Endothelial cell of umbilical vein (primary cell): ENCODE measurements around the gene MYD88. TPM values are rescaled to one million over a fixed set of nuclear protein-coding genes. Genes with fewer than 3 reads are reported as not detected.

Source experiments
- BruUV-seq: library from RNA; stranded (reverse); fragments of 400-500 nt; replicated peaks from 2 replicates; lab custom pipeline; 2021; lab: Mats Ljungman, UMichigan
- CTCF ChIA-PET: fragments of 300-600, 350-600 bp; sonication (Branson Sonifier 250); formaldehyde crosslinking; loops from one replicate; lab custom pipeline; 2021; ENCODE audit warnings: antibody characterized with exemption, inconsistent platforms; lab: Charles Lee
- POLR2A ChIA-PET: fragments of 300-600, 350-600 bp; sonication (Branson Sonifier 250); formaldehyde crosslinking; loops from one replicate; lab custom pipeline; 2021; ENCODE audit warnings: antibody characterized with exemption, inconsistent platforms; lab: Charles Lee
- DNase-seq: peaks from one replicate; pipeline ENCODE4 v3.0.0-alpha.2; 2011; ENCODE audit warnings: low read depth, low spot score
- FAIRE-seq: peaks from 2 replicates; lab custom pipeline; 2011; peaks lifted over from hg19 to GRCh38; lab: Jason Lieb, UNC
- H2AFZ ChIP-seq: 2 replicates; pipeline ENCODE4 v1.6.0; 2012; ENCODE audit warnings: low read depth, low read length, control low read depth, inconsistent platforms
- H3K27ac ChIP-seq: 2 replicates; pipeline ENCODE4 v1.5.1; 2011; ENCODE audit warnings: low read depth, mild to moderate bottlenecking, control low read depth, low read length, moderate library complexity; ENCODE audit not compliant: insufficient read depth
- H3K27me3 ChIP-seq, 2 experiments: 2 replicates each; pipeline versions ENCODE4 v1.6.0 to v1.6.1; 2011; ENCODE audit warnings: low read length in 2 of 2, mixed read lengths in 1 of 2; ENCODE audit not compliant: control insufficient read depth in 2 of 2, insufficient read depth in 2 of 2
- H3K36me3 ChIP-seq, 2 experiments: 2 replicates in 1 of 2; 3 replicates in 1 of 2; pipeline ENCODE4 v1.5.1; 2011; ENCODE audit warnings: low read length in 2 of 2, mild to moderate bottlenecking in 1 of 2, moderate library complexity in 1 of 2; ENCODE audit not compliant: control insufficient read depth in 2 of 2, insufficient read depth in 2 of 2; ENCODE audit errors: extremely low read depth in 1 of 2
- H3K4me1 ChIP-seq: 3 replicates; pipeline ENCODE4 v1.5.1; 2011; ENCODE audit warnings: mild to moderate bottlenecking, low read length; ENCODE audit not compliant: control insufficient read depth, insufficient read depth; ENCODE audit errors: extremely low read depth
- H3K4me2 ChIP-seq: 2 replicates; pipeline ENCODE4 v1.6.1; 2011; ENCODE audit warnings: low read length, control low read depth, mixed read lengths; ENCODE audit not compliant: insufficient read depth
- H3K4me3 ChIP-seq, 3 experiments: fragments of 200-600 bp in 1 of 3; sonication (generic), shearing (Covaris generic) in 1 of 3; replicated peaks in 1 of 3; 2 replicates each; pipeline ENCODE4 v1.5.1; 2011 to 2016; ENCODE audit warnings: control low read depth in 3 of 3, low read length in 3 of 3, mild to moderate bottlenecking in 2 of 3, inconsistent platforms in 1 of 3, low read depth in 1 of 3, moderate library complexity in 1 of 3; ENCODE audit not compliant: insufficient read depth in 1 of 3
- H3K79me2 ChIP-seq: 2 replicates; pipeline ENCODE4 v1.6.0; 2012; ENCODE audit warnings: low read length, inconsistent platforms; ENCODE audit not compliant: control insufficient read depth, insufficient read depth
- H3K9ac ChIP-seq: replicated peaks from 2 replicates; pipeline ENCODE3; 2011; ENCODE audit warnings: low read length, control low read depth; ENCODE audit not compliant: insufficient read depth; ENCODE audit errors: extremely low read depth
- H3K9me1 ChIP-seq: replicated peaks from 3 replicates; pipeline ENCODE4 v1.6.0; 2011; ENCODE audit warnings: mild to moderate bottlenecking, low read length; ENCODE audit not compliant: control insufficient read depth, insufficient read depth; ENCODE audit errors: extremely low read depth
- H3K9me3 ChIP-seq: replicated peaks from 2 replicates; pipeline ENCODE4 v1.5.1; 2012; ENCODE audit warnings: low read length, inconsistent platforms; ENCODE audit not compliant: control insufficient read depth, insufficient read depth
- H4K20me1 ChIP-seq: replicated peaks from 2 replicates; pipeline ENCODE3; 2011; ENCODE audit warnings: mild to moderate bottlenecking, low read length; ENCODE audit not compliant: control insufficient read depth, insufficient read depth; ENCODE audit errors: extremely low read depth
- CTCF ChIP-seq, 2 donors: IDR thresholded peaks; 1 replicate in 1 of 2; 2 replicates in 1 of 2; pipeline ENCODE4 v1.5.1; 2011; ENCODE audit warnings: low read length in 2 of 2, mild to moderate bottlenecking in 2 of 2, moderate library complexity in 2 of 2, control low read depth in 1 of 2, inconsistent platforms in 1 of 2, low read depth in 1 of 2; ENCODE audit not compliant: insufficient read depth in 1 of 2; ENCODE audit errors: extremely low read depth in 1 of 2
- FOS ChIP-seq: IDR thresholded peaks from 2 replicates; pipeline ENCODE4 v1.6.1; 2011; ENCODE audit warnings: mild to moderate bottlenecking, low read length, moderate library complexity, borderline replicate concordance; ENCODE audit not compliant: insufficient read depth
- GATA2 ChIP-seq: IDR thresholded peaks from 2 replicates; pipeline ENCODE4 v1.7.0; 2011; ENCODE audit warnings: low read depth, mild to moderate bottlenecking, moderate library complexity, mixed read lengths, low read length; ENCODE audit not compliant: insufficient read length, insufficient read depth
- JUN ChIP-seq: IDR thresholded peaks from 2 replicates; pipeline ENCODE4 v1.6.1; 2011; ENCODE audit warnings: borderline replicate concordance, low read depth; ENCODE audit not compliant: insufficient read length, insufficient read depth
- MAX ChIP-seq: IDR thresholded peaks from 2 replicates; pipeline ENCODE4 v1.6.1; 2011; ENCODE audit not compliant: insufficient read depth, insufficient read length
- MYC ChIP-seq: IDR thresholded peaks from one replicate; pipeline ENCODE4 v1.6.1; 2011; ENCODE audit warnings: mild to moderate bottlenecking, low read depth, low read length
- POLR2A ChIP-seq: IDR thresholded peaks from 2 replicates; pipeline ENCODE4 v1.6.1; 2012; ENCODE audit warnings: low read depth, mild to moderate bottlenecking, control low read depth, low read length
- dilution Hi-C: fragments of 300-500 bp; cut with MboI; formaldehyde crosslinking; loops from one replicate; pipeline ENCODE4 v1.15.0; 2019; ENCODE audit warnings: low sequenced_read_pairs; ENCODE audit not compliant: extremely low pct_ligation_motif_present
- intact Hi-C: fragments of 100-400 bp; cut with micrococcal nuclease; formaldehyde crosslinking; loops from one replicate; pipeline ENCODE4 v1.10.0; 2022
- polyA plus RNA-seq, 4 experiments: library from polyadenylated mRNA; depleted of rRNA in 3 of 4; stranded (reverse) in 3 of 4; unstranded in 1 of 4; fragments of >200 nt; gene quantifications; 2 replicates each; pipeline versions ENCODE4 v1.2.1 to v1.2.3, GENCODE V29; 2011 to 2012; ENCODE audit warnings: missing spikeins in 1 of 4
- total RNA-seq: library from RNA; stranded (reverse); gene quantifications from 2 replicates; pipeline ENCODE4 v1.2.3, GENCODE V29; 2021

The MYD88 gene
- total and polyA plus RNA-seq, 2 donors (not counting 3 experiments of a cell fraction or from before 2014, with no cell fraction given) = 35.1 to 55.0 TPM

- Histone ChIP-seq H3K4me1 (no peaks in the 10 kb centered on the region), H3K27me3 (peaks cover 0 to 6% of the 10 kb centered on the region in 2 experiments), H4K20me1 (no peaks in the 10 kb centered on the region), H2AFZ (no peak overlapping the region), H3K4me3 (no peak overlapping the region), H3K79me2 (no peaks in the 10 kb centered on the region), H3K4me2 (no peak overlapping the region), H3K36me3 (no peaks in the 10 kb centered on the region), H3K9ac (no peak overlapping the region), H3K9me3 (no peaks in the 10 kb centered on the region), H3K9me1 (no peaks in the 10 kb centered on the region), H3K27ac (no peak overlapping the region)
- ChIA-PET CTCF (interaction anchor here (0.8 kb wide), 1 partner anchor 243 kb away, joined by 3 read pairs; no protein-coding TSS in a partner anchor), POLR2A (no interaction called here)
- no peak for FAIRE-seq
- no peak for TF ChIP-seq CTCF (IDR thresholded peaks at IDR 0.05; ENCODE audit: extremely low read depth in 1 of 2, insufficient read depth in 1 of 2, low read depth in 1 of 2, low read length in 2 of 2)
- DNase-seq = no peak
- dilution Hi-C loops (no loop called here), intact Hi-C loops (no loop called here)
- BruUV-seq = no TSS peak
Observed at GRCh38 chr3:38097446-38098375, 40.8 kb upstream of the MYD88 start.

- dilution Hi-C loops = no loop called here
Observed at GRCh38 chr3:38098376-38098723, 40.1 kb upstream of the MYD88 start.

More at GRCh38 chr3:38098376-38098723, 40.1 kb upstream of the MYD88 start:
- Histone ChIP-seq H4K20me1 (no peaks in the 10 kb centered on the region), H3K9me1 (no peaks in the 10 kb centered on the region), H3K9ac (no peak overlapping the region), H3K36me3 (no peaks in the 10 kb centered on the region), H3K4me1 (no peaks in the 10 kb centered on the region), H3K27ac (no peak overlapping the region), H3K9me3 (no peaks in the 10 kb centered on the region), H3K4me2 (no peak overlapping the region), H2AFZ (no peak overlapping the region), H3K27me3 (peaks cover 0 to 9% of the 10 kb centered on the region in 2 experiments), H3K4me3 (no peak overlapping the region), H3K79me2 (no peaks in the 10 kb centered on the region)
- POLR2A ChIA-PET = no interaction called here
- intact Hi-C loops = no loop called here
- CTCF ChIA-PET = no interaction called here
- no TSS peak for BruUV-seq
- DNase-seq (no peak), FAIRE-seq (no peak)
- TF ChIP-seq FOS (no peak), GATA2 (no peak), CTCF (IDR thresholded peaks at IDR 0.05; ENCODE audit: extremely low read depth in 1 of 2, insufficient read depth in 1 of 2, low read depth in 1 of 2, low read length in 2 of 2) (no peak), MAX (no peak), MYC (no peak), POLR2A (no peak), JUN (no peak)
